Measurements from ENCODE around the gene USP46. TPM values are rescaled to one million over a fixed set of nuclear protein-coding genes. Genes with fewer than 3 reads are reported as not detected.

The USP46 gene
- total RNA-seq, 1 experiment from 2014 or later, result 16.5 TPM

DNA sequence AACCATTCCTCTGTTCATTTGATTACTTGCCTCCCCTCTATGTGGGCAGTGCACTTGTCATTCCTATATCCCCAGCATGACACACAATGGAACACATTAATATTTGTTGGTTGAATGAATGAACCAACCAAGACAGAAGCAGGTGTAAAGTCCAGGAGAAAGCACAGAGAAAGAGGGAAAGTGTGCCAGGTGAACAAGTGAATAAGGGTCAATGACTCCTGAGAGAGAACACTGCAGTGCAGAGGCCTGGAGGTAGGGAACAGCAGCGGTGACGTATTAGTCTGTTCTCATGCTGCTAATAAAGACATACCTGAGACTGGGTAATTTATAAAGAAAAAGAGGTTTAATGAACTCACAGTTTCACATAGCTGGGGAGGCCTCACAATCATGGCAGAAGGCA lies 53.1 kb downstream of the USP46 start:
- ChIA-PET CTCF (no interaction called here), POLR2A (ENCODE audit: low non-redundant PET) (no interaction called here)
- no peak for TF ChIP-seq EZH2 (IDR thresholded peaks at IDR 0.05; ENCODE audit: borderline replicate concordance, low read depth, low read length, poor library complexity, severe bottlenecking)
- TF ChIP-seq, protein P1, sequence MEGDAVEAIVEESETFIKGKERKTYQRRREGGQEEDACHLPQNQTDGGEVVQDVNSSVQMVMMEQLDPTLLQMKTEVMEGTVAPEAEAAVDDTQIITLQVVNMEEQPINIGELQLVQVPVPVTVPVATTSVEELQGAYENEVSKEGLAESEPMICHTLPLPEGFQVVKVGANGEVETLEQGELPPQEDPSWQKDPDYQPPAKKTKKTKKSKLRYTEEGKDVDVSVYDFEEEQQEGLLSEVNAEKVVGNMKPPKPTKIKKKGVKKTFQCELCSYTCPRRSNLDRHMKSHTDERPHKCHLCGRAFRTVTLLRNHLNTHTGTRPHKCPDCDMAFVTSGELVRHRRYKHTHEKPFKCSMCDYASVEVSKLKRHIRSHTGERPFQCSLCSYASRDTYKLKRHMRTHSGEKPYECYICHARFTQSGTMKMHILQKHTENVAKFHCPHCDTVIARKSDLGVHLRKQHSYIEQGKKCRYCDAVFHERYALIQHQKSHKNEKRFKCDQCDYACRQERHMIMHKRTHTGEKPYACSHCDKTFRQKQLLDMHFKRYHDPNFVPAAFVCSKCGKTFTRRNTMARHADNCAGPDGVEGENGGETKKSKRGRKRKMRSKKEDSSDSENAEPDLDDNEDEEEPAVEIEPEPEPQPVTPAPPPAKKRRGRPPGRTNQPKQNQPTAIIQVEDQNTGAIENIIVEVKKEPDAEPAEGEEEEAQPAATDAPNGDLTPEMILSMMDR (conservative IDR thresholded peaks at IDR 0.05; ENCODE audit: low read depth, low read length), result no peak
- intact Hi-C loops (cut with micrococcal nuclease; ENCODE audit: unreplicated experiment), result no loop called here
- Histone ChIP-seq H3K27me3 (replicated peaks; ENCODE audit: insufficient read depth, low read depth, low read length, poor library complexity) (no peaks in the 10 kb centered on the region), H3K9me3 (ENCODE audit: low read depth, low read length, poor library complexity, severe bottlenecking) (no peaks in the 10 kb centered on the region), H3K27ac (ENCODE audit: low read depth, low read length, poor library complexity, severe bottlenecking) (no peak overlapping the region), H3K36me3 (ENCODE audit: insufficient read depth, low read length, poor library complexity, severe bottlenecking) (no peaks in the 10 kb centered on the region), H3K4me1 (ENCODE audit: insufficient read depth, low read length, poor library complexity, severe bottlenecking) (no peaks in the 10 kb centered on the region), H3K4me3 (ENCODE audit: low read depth, low read length, poor library complexity, severe bottlenecking) (no peak overlapping the region)
- no TSS peak for BruUV-seq (replicated peaks)
- DNase-seq (ENCODE audit: low spot score), result no peak

DNA sequence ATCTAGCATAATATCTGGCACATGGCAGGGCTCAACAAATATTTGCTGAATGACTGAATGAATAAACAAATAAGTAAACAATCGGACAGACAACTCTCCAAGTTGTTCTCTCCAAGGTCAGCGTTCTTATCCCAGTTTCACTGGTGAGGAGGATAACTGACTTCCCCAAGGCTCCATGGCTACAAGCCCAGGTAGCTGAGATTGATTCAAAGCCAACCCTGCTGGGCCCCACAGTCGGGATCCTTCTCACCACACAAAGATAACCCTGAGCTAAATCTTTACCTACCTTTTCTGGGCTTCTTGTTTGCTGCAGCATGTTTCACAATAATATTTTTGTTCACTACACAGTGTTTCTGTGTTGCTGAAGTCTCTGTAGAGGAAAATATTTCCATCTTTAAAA lies 54.9 kb downstream of the USP46 start:
- DNase-seq (ENCODE audit: low spot score), result no peak
- no peaks in the 10 kb centered on the region for H3K4me1 ChIP-seq (ENCODE audit: insufficient read depth, low read length, poor library complexity, severe bottlenecking)
- H3K9me3 ChIP-seq (ENCODE audit: low read depth, low read length, poor library complexity, severe bottlenecking), result no peaks in the 10 kb centered on the region
- intact Hi-C loops (cut with micrococcal nuclease; ENCODE audit: unreplicated experiment), result no loop called here
- BruUV-seq (replicated peaks), result no TSS peak
- no peak overlapping the region for H3K4me3 ChIP-seq (ENCODE audit: low read depth, low read length, poor library complexity, severe bottlenecking)
- ChIA-PET POLR2A (ENCODE audit: low non-redundant PET) (no interaction called here), CTCF (no interaction called here)
- no peaks in the 10 kb centered on the region for H3K36me3 ChIP-seq (ENCODE audit: insufficient read depth, low read length, poor library complexity, severe bottlenecking)
- TF ChIP-seq, protein P1 (conservative IDR thresholded peaks at IDR 0.05; ENCODE audit: low read depth, low read length), result no peak
- TF ChIP-seq EZH2 (IDR thresholded peaks at IDR 0.05; ENCODE audit: borderline replicate concordance, low read depth, low read length, poor library complexity, severe bottlenecking), result no peak
- H3K27me3 ChIP-seq (replicated peaks; ENCODE audit: insufficient read depth, low read depth, low read length, poor library complexity), result no peaks in the 10 kb centered on the region
- H3K27ac ChIP-seq (ENCODE audit: low read depth, low read length, poor library complexity, severe bottlenecking), result no peak overlapping the region

DNA sequence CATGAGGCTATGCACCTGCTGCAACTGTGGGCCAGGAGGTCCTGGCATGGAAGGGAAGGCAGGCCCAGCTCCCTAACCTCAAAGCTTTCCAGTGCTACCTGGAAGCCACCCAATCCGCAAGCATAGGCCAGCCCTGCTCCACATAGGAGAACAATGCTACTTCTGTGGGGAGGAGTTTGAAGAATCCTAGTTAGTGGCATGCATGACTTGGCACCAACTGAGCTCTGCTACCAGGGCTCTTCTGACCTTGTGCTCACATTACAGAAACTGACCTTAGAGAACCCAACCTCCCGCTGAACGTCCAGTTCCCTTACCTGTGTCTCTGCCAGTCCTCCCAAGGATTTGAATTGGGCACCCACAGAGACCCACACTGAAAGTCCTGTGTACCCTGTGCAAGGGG lies 58.8 kb downstream of the USP46 start:
- no peak overlapping the region for H3K27ac ChIP-seq (ENCODE audit: low read depth, low read length, poor library complexity, severe bottlenecking)
- no peaks in the 10 kb centered on the region for H3K4me1 ChIP-seq (ENCODE audit: insufficient read depth, low read length, poor library complexity, severe bottlenecking)
- H3K36me3 ChIP-seq (ENCODE audit: insufficient read depth, low read length, poor library complexity, severe bottlenecking), result no peaks in the 10 kb centered on the region
- no peak for DNase-seq (ENCODE audit: low spot score)
- intact Hi-C loops (cut with micrococcal nuclease; ENCODE audit: unreplicated experiment), result no loop called here
- H3K27me3 ChIP-seq (replicated peaks; ENCODE audit: insufficient read depth, low read depth, low read length, poor library complexity), result no peaks in the 10 kb centered on the region
- no peak for TF ChIP-seq EZH2 (IDR thresholded peaks at IDR 0.05; ENCODE audit: borderline replicate concordance, low read depth, low read length, poor library complexity, severe bottlenecking)
- TF ChIP-seq, protein P1 (conservative IDR thresholded peaks at IDR 0.05; ENCODE audit: low read depth, low read length), result no peak
- H3K4me3 ChIP-seq (ENCODE audit: low read depth, low read length, poor library complexity, severe bottlenecking), result no peak overlapping the region
- CTCF ChIA-PET, result no interaction called here
- BruUV-seq (replicated peaks), result no TSS peak
- POLR2A ChIA-PET (ENCODE audit: low non-redundant PET), result no interaction called here
- no peaks in the 10 kb centered on the region for H3K9me3 ChIP-seq (ENCODE audit: low read depth, low read length, poor library complexity, severe bottlenecking)
